Nephron progenitor cell (in vitro differentiated cells): ENCODE data around the gene SBF2.
"Not testable (repeated sequence)": the region's sequence is repeated elsewhere in the genome, so short reads cannot be mapped to it uniquely, and the experiment has no call there.

Source experiments
- DNase-seq: peaks from one replicate; pipeline ENCODE4 v3.0.0; 2021
- H3K27ac Mint-ChIP-seq: 2 replicates; pipeline ENCODE4 v1.8.0; 2021; ENCODE audit warnings: mild to moderate bottlenecking, moderate library complexity, mixed read lengths
- H3K27me3 Mint-ChIP-seq: 2 replicates; pipeline ENCODE4 v1.8.0; 2021; ENCODE audit warnings: mild to moderate bottlenecking, low read depth, mixed read lengths; ENCODE audit not compliant: poor library complexity
- H3K36me3 Mint-ChIP-seq: 2 replicates; pipeline ENCODE4 v1.8.0; 2021; ENCODE audit warnings: low read depth, mixed read lengths
- H3K4me1 Mint-ChIP-seq: 2 replicates; pipeline ENCODE4 v1.8.0; 2021; ENCODE audit warnings: mixed read lengths
- H3K4me3 Mint-ChIP-seq: 2 replicates; pipeline ENCODE4 v1.8.0; 2021; ENCODE audit warnings: mild to moderate bottlenecking, moderate library complexity, mixed read lengths
- H3K9me3 Mint-ChIP-seq: 2 replicates; pipeline ENCODE4 v1.8.0; 2021; ENCODE audit warnings: mild to moderate bottlenecking, moderate library complexity, mixed read lengths
- TF ChIP-seq, protein P1 (sequence below): fragments of 200-600 bp; sonication (generic); IDR thresholded peaks from 2 replicates; pipeline ENCODE4 v1.5.0; 2021; ENCODE audit warnings: antibody characterized with exemption

The SBF2 gene

DNA sequence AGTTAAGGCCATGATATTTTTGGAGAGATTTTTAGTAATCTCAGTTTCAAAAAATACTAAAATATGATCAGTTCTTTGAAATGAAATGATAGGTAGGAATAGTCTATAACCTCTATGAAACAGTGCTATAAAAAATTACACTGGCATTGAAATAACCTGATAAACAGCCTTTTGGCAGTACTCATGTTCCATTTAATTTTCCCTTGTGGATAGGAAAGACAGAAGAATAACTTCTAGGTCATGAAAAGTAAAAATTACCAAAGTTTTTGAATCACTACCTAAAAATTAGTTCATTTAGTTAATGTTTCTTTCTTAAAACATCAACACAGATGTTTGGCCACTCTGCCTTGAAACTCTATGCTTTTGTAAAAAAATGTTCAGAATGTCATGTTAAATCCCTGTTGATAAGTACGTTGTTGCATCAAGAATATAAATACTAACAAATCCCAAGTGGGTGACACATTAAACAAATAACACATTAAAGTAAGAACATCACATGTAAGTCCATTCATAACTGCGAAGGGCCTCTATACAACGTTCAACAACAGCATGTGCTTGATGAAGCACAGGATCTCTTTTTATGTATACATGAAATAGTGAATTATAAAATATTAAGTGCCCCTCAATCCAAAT lies 339.9 kb downstream of the SBF2 start:
- Mint-ChIP-seq H3K36me3 (peaks cover 15% of the 10 kb centered on the region), H3K4me1 (peaks cover 6% of the 10 kb centered on the region), H3K9me3 (no peaks in the 10 kb centered on the region), H3K4me3 (no peak overlapping the region), H3K27me3 (no peaks in the 10 kb centered on the region), H3K27ac (no peak overlapping the region)
- no peak for DNase-seq
- TF ChIP-seq, protein P1, sequence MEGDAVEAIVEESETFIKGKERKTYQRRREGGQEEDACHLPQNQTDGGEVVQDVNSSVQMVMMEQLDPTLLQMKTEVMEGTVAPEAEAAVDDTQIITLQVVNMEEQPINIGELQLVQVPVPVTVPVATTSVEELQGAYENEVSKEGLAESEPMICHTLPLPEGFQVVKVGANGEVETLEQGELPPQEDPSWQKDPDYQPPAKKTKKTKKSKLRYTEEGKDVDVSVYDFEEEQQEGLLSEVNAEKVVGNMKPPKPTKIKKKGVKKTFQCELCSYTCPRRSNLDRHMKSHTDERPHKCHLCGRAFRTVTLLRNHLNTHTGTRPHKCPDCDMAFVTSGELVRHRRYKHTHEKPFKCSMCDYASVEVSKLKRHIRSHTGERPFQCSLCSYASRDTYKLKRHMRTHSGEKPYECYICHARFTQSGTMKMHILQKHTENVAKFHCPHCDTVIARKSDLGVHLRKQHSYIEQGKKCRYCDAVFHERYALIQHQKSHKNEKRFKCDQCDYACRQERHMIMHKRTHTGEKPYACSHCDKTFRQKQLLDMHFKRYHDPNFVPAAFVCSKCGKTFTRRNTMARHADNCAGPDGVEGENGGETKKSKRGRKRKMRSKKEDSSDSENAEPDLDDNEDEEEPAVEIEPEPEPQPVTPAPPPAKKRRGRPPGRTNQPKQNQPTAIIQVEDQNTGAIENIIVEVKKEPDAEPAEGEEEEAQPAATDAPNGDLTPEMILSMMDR, result no peak

DNA sequence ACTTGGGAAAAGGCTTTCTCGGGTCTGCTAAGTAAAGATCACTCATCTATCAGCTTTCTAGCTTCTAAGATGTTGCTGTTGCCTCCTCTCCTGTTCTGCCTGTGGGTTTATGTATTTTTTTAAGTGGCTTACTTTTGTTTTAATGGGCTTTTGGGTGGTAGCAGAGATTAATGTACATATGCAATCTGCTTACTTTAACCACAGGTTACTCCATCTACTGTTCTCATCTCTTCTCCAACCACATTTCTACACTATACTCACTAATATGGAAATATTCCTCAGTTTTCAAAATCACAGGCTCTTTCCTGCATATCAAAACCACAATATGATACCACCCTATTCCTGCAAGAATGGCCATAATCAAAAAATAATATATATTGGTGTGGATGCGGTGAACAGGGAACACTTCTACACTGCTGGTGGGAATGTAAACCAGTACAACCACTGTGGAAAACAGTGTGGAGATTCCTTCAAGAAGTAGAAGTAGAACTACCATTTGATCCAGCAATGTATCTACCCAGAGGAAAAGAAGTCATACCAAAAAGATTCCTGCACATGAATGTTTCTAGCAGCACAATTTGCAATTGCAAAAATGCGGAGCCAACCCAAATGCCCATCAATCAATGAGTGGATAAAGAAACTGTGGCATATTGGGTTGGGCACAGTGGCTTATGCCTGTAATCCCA lies 341.4 kb downstream of the SBF2 start:
- H3K4me1 Mint-ChIP-seq, result peaks cover 6% of the 10 kb centered on the region
- DNase-seq, result no peak

DNA sequence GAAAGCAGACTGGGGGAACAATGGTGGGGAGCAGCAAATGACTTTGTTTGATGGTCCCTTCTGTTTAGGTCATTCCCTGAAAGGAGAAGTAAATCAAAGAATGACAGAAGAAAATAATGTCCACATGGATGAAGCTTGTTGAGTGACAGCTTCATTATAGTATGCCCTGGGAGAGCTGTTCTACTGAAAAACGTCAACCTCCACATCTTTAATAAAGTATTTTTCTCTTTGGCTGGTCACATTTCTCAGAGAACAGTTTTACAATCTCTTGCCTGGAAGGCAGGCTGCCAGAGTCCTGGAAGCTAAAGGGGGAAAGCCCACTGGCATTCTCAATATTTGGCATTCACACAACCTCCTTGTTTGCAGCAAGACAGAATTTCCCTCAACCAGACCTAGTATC lies 342.2 kb downstream of the SBF2 start:
- no peak for DNase-seq
- Mint-ChIP-seq H3K9me3 (no peaks in the 10 kb centered on the region), H3K36me3 (peaks cover 13% of the 10 kb centered on the region), H3K4me3 (no peak overlapping the region), H3K4me1 (peaks cover 6% of the 10 kb centered on the region), H3K27ac (no peak overlapping the region), H3K27me3 (no peaks in the 10 kb centered on the region)
- TF ChIP-seq, protein P1, result no peak

More for the DNA sequence above, 341.4 kb downstream of the SBF2 start:
- TF ChIP-seq, protein P1, result no peak
- no peak overlapping the region for H3K27ac Mint-ChIP-seq
- H3K27me3 Mint-ChIP-seq, result no peaks in the 10 kb centered on the region
- H3K36me3 Mint-ChIP-seq, result peaks cover 6% of the 10 kb centered on the region
- no peak overlapping the region for H3K4me3 Mint-ChIP-seq
- no peaks in the 10 kb centered on the region for H3K9me3 Mint-ChIP-seq

DNA sequence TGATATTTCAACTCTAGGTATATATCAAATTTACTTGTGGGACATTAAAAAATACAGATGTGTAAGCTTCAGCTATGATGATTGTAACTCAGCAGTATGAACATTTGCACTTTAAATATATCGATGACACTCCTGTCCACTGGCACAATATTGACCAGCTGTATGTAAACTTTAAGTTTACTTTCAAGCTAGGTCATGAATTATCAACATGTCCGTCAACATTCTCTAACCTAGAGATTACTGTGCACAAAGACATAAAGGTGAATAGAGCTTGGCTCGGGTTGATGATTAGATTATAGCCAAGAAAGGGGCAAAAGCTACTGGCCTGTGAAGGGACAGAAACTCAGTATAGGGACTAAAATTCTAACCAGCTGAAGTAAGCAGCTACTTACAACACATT lies 343.6 kb downstream of the SBF2 start:
- no peak overlapping the region for H3K4me3 Mint-ChIP-seq
- TF ChIP-seq, protein P1, result no peak
- peaks cover 6% of the 10 kb centered on the region for H3K4me1 Mint-ChIP-seq

DNA sequence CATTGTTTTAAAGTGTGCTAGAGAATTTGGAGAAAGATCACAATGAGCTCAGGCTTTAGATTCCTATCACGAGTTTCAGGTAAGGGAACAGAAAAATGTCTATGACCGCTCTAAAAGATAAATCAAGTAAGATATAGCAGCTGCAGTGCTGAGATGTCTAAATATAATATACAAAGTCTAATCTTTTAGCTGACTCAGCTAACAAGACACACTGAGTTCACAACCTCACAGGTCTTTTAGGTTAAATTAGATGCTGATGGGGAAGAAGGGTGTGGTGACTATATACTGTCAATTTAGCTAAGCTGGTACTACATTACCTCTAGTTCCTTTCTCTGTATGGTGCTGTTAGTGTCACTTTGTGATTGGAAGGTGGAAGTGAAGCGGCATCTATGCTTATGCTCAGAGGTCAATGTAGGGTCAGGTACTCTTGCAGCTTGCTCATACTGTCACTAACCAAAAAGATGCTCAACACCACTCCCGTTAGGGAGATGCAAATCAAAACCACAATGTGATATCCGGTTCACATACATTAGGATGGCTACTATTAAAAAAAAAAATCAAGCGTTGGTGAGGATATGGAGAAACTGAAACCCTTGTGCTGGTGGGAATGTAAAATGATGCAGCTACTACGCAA lies 346.7 kb downstream of the SBF2 start:
- Mint-ChIP-seq H3K4me3 (no peak overlapping the region), H3K27ac (no peak overlapping the region), H3K4me1 (peaks cover 5% of the 10 kb centered on the region), H3K9me3 (peaks cover 19% of the 10 kb centered on the region), H3K27me3 (no peaks in the 10 kb centered on the region), H3K36me3 (peaks cover 29% of the 10 kb centered on the region)
- TF ChIP-seq, protein P1, result no peak
- DNase-seq, result no peak

More for the DNA sequence above, 343.6 kb downstream of the SBF2 start:
- Mint-ChIP-seq H3K36me3 (peaks cover 24% of the 10 kb centered on the region), H3K27ac (no peak overlapping the region), H3K27me3 (no peaks in the 10 kb centered on the region), H3K9me3 (peaks cover 7% of the 10 kb centered on the region)
- no peak for DNase-seq

DNA sequence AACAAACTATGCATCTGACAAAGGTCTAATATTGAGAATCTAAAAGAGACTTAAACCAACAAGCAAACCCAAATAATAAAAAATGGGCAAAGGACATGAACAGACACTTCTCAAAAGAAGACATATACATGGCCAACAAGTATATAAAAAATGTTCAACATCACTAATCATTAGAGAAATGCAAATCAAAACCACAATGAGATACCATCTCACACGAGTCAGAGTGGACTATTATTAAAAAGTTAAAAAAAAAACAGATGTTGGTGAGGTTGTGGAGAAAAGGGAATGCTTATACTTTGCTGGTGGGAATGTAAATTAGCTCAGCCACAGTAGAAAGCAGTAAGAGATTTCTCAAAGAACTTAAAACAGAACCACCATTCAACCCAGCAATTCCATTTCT lies 348.3 kb downstream of the SBF2 start:
- peaks cover 19% of the 10 kb centered on the region for H3K9me3 Mint-ChIP-seq
- DNase-seq, H3K27ac Mint-ChIP-seq, H3K4me3 Mint-ChIP-seq, H3K27me3 Mint-ChIP-seq, H3K4me1 Mint-ChIP-seq: not testable (repeated sequence)
- H3K36me3 Mint-ChIP-seq, result peaks cover 29% of the 10 kb centered on the region
